Mesangial cell (primary cell): ENCODE data around the gene RBBP6. TPM values are rescaled to one million over a fixed set of nuclear protein-coding genes. Genes with fewer than 3 reads are reported as not detected.

ENCODE experiments used
- total RNA-seq: library from RNA; depleted of rRNA; stranded (reverse); fragments of >200 nt; gene quantifications from 2 replicates; pipeline ENCODE4 v1.2.3, GENCODE V29; 2015

The RBBP6 gene, protein sequence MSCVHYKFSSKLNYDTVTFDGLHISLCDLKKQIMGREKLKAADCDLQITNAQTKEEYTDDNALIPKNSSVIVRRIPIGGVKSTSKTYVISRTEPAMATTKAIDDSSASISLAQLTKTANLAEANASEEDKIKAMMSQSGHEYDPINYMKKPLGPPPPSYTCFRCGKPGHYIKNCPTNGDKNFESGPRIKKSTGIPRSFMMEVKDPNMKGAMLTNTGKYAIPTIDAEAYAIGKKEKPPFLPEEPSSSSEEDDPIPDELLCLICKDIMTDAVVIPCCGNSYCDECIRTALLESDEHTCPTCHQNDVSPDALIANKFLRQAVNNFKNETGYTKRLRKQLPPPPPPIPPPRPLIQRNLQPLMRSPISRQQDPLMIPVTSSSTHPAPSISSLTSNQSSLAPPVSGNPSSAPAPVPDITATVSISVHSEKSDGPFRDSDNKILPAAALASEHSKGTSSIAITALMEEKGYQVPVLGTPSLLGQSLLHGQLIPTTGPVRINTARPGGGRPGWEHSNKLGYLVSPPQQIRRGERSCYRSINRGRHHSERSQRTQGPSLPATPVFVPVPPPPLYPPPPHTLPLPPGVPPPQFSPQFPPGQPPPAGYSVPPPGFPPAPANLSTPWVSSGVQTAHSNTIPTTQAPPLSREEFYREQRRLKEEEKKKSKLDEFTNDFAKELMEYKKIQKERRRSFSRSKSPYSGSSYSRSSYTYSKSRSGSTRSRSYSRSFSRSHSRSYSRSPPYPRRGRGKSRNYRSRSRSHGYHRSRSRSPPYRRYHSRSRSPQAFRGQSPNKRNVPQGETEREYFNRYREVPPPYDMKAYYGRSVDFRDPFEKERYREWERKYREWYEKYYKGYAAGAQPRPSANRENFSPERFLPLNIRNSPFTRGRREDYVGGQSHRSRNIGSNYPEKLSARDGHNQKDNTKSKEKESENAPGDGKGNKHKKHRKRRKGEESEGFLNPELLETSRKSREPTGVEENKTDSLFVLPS (N-terminal part only)
- total RNA-seq = 10.9 and 13.8 TPM in 2 replicates

DNA sequence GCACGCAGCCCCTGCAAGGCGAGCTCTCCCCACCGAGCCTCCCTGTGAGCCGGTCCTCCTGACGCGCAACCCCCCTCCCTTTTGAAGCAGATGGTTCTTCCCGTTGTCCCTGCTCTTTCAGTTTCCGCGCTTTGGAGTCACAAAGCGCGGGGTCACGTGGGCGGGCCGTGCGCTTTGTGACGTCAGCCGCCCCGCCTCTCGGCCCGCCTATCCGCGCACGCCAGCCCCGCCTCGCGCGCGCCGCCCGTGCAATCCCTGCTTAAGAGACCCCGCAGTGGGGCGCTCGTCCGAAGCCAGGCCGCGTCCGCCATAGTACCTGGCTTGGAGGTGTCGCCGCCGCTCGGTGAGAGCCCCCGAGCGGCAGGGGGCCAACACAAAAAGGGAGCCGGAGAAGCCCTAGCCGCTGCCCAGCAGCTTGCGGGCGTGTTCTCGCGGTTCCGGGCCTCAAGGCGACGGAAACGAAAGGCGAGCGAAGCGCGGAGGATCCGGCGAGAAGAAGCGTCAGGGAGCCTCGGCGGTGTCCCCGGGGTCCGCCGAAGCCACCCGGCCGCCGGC is at the start of gene RBBP6:
TSS of gene RBBP6 (plus strand) at position 272 of the 555 bp plus-strand sequence. CDS start 1,061 bp downstream, outside the sequence.

Other genes with a start within 250 kb of the RBBP6 start
- gene TNRC6A, start 190.1 kb downstream of the RBBP6 start, total RNA-seq = 15.2 and 25.2 TPM in 2 replicates